H1 (cell line): Measurements from ENCODE around the gene TMEM156. TPM values are rescaled to one million over a fixed set of nuclear protein-coding genes. Genes with fewer than 3 reads are reported as not detected.

Experiments
- CTCF ChIA-PET: fragments of 300-600 bp; sonication (Branson Sonifier 250); formaldehyde crosslinking; loops from one replicate; lab custom pipeline; 2021; ENCODE audit not compliant: partially characterized antibody; lab: Charles Lee
- POLR2A ChIA-PET: fragments of 300-600 bp; sonication (Branson Sonifier 250); formaldehyde crosslinking; loops from one replicate; lab custom pipeline; 2021; ENCODE audit warnings: inconsistent platforms; ENCODE audit not compliant: partially characterized antibody; lab: Charles Lee
- DNase-seq, 2 experiments: peaks; one replicate each; pipeline versions ENCODE4 v3.0.0 to v3.0.0-alpha.2; 2010 to 2022; ENCODE audit warnings: low spot score in 2 of 2, low read depth in 1 of 2, mixed read lengths in 1 of 2
- FAIRE-seq: peaks from 2 replicates; lab custom pipeline; 2011; peaks lifted over from hg19 to GRCh38; lab: Jason Lieb, UNC
- H2AFZ ChIP-seq: 2 replicates; pipeline ENCODE4 v1.8.1; 2012; ENCODE audit warnings: low read length, inconsistent platforms
- H2AK5ac ChIP-seq: 2 replicates; pipeline ENCODE4 v1.6.1; 2013; ENCODE audit warnings: low read depth, low read length
- H2BK120ac ChIP-seq: replicated peaks from 2 replicates; pipeline ENCODE3; 2013; ENCODE audit warnings: low read depth, low read length, inconsistent platforms
- H2BK12ac ChIP-seq: 2 replicates; pipeline ENCODE4 v1.6.1; 2013; ENCODE audit warnings: low read depth, low read length
- H2BK15ac ChIP-seq: 2 replicates; pipeline ENCODE4 v1.6.1; 2013; ENCODE audit warnings: low read length
- H2BK20ac ChIP-seq: 2 replicates; pipeline ENCODE4 v1.6.1; 2013; ENCODE audit warnings: low read length
- H2BK5ac ChIP-seq: 2 replicates; pipeline ENCODE4 v1.6.1; 2013; ENCODE audit warnings: low read depth, low read length
- H3K14ac ChIP-seq: 2 replicates; pipeline ENCODE4 v1.6.1; 2013; ENCODE audit warnings: inconsistent platforms; ENCODE audit not compliant: insufficient read length
- H3K18ac ChIP-seq: 2 replicates; pipeline ENCODE4 v1.6.1; 2013; ENCODE audit warnings: low read length; ENCODE audit errors: extremely low read depth
- H3K23ac ChIP-seq: 2 replicates; pipeline ENCODE4 v1.6.1; 2013; ENCODE audit warnings: inconsistent platforms; ENCODE audit not compliant: insufficient read length
- H3K23me2 ChIP-seq: 2 replicates; pipeline ENCODE4 v1.6.1; 2013; ENCODE audit warnings: low read depth, low read length
- H3K27ac ChIP-seq: 2 replicates; pipeline ENCODE4 v1.6.1; 2011; ENCODE audit warnings: low read depth, low read length, inconsistent platforms
- H3K27me3 ChIP-seq, 4 experiments: replicated peaks in 1 of 4; 1 replicate in 1 of 4; 2 replicates in 3 of 4; pipeline versions ENCODE4 v1.6.1 to v1.8.1; 2011 to 2013; ENCODE audit warnings: low read length in 3 of 4, mild to moderate bottlenecking in 3 of 4, inconsistent platforms in 2 of 4, mixed read lengths in 2 of 4, moderate library complexity in 1 of 4; ENCODE audit not compliant: control insufficient read depth in 3 of 4, insufficient read depth in 3 of 4; ENCODE audit errors: extremely low read depth in 1 of 4
- H3K36me3 ChIP-seq, 4 experiments: 2 replicates each; pipeline versions ENCODE4 v1.6.1 to v1.8.1; 2011 to 2013; ENCODE audit warnings: mild to moderate bottlenecking in 4 of 4, low read length in 3 of 4, moderate library complexity in 2 of 4, control low read depth in 1 of 4, inconsistent platforms in 1 of 4; ENCODE audit not compliant: insufficient read depth in 4 of 4, control insufficient read depth in 2 of 4
- H3K4ac ChIP-seq: replicated peaks from 2 replicates; pipeline ENCODE3; 2013; ENCODE audit warnings: low read length, low read depth, mixed read lengths, inconsistent platforms; ENCODE audit not compliant: insufficient read length
- H3K4me1 ChIP-seq, 4 experiments: replicated peaks in 1 of 4; 1 replicate in 1 of 4; 2 replicates in 3 of 4; pipeline versions ENCODE4 v1.6.1 to v1.8.1; 2011 to 2013; ENCODE audit warnings: low read length in 3 of 4, inconsistent platforms in 2 of 4, mixed read lengths in 1 of 4; ENCODE audit not compliant: insufficient read depth in 4 of 4, control insufficient read depth in 3 of 4
- H3K4me2 ChIP-seq, 2 experiments: 2 replicates each; pipeline versions ENCODE4 v1.6.1 to v1.8.1; 2011 to 2013; ENCODE audit warnings: low read depth in 2 of 2, low read length in 2 of 2, control low read depth in 1 of 2, inconsistent platforms in 1 of 2, mild to moderate bottlenecking in 1 of 2; ENCODE audit not compliant: insufficient read depth in 1 of 2
- H3K4me3 ChIP-seq, 4 experiments: fragments of 200-600, 300-600 bp in 1 of 4; sonication (generic), shearing (Covaris generic), sonication (Bioruptor Twin) in 1 of 4; 2 replicates each; pipeline versions ENCODE4 v1.5.1 to v1.8.1; 2011 to 2016; ENCODE audit warnings: low read length in 4 of 4, low read depth in 3 of 4, control low read depth in 2 of 4, inconsistent platforms in 2 of 4, mild to moderate bottlenecking in 2 of 4, mixed read lengths in 1 of 4, moderate library complexity in 1 of 4; ENCODE audit not compliant: insufficient read depth in 2 of 4; ENCODE audit errors: extremely low read depth in 1 of 4
- H3K56ac ChIP-seq: replicated peaks from 2 replicates; pipeline ENCODE3; 2013; ENCODE audit warnings: low read depth, mild to moderate bottlenecking, mixed read lengths, low read length, inconsistent platforms; ENCODE audit not compliant: insufficient read length
- H3K79me1 ChIP-seq: 2 replicates; pipeline ENCODE4 v1.6.1; 2013; ENCODE audit warnings: low read depth, low read length, control low read depth
- H3K79me2 ChIP-seq, 2 experiments: 2 replicates each; pipeline versions ENCODE4 v1.6.1 to v1.8.1; 2012 to 2013; ENCODE audit warnings: low read length in 2 of 2, mild to moderate bottlenecking in 2 of 2, inconsistent platforms in 1 of 2; ENCODE audit not compliant: insufficient read depth in 2 of 2, control insufficient read depth in 1 of 2
- H3K9ac ChIP-seq, 4 experiments: replicated peaks in 1 of 4; 1 replicate in 1 of 4; 2 replicates in 3 of 4; pipeline versions ENCODE4 v1.6.1 to v1.8.1; 2011 to 2013; ENCODE audit warnings: low read depth in 3 of 4, low read length in 3 of 4, control low read depth in 2 of 4, mild to moderate bottlenecking in 2 of 4, moderate library complexity in 2 of 4, inconsistent platforms in 1 of 4; ENCODE audit errors: extremely low read depth in 1 of 4
- H3K9me3 ChIP-seq, 2 experiments: 2 replicates each; pipeline versions ENCODE4 v1.6.1 to v1.8.1; 2012 to 2013; ENCODE audit warnings: mild to moderate bottlenecking in 2 of 2, moderate library complexity in 2 of 2, control low read depth in 1 of 2, inconsistent platforms in 1 of 2, low read depth in 1 of 2, low read length in 1 of 2, mixed read lengths in 1 of 2; ENCODE audit not compliant: insufficient read depth in 2 of 2
- H4K20me1 ChIP-seq, 2 experiments: replicated peaks in 1 of 2; 2 replicates each; pipeline versions ENCODE3 to v1.8.1; 2011 to 2013; ENCODE audit warnings: inconsistent platforms in 2 of 2, low read length in 2 of 2, mild to moderate bottlenecking in 1 of 2; ENCODE audit not compliant: insufficient read depth in 2 of 2, control insufficient read depth in 1 of 2
- H4K5ac ChIP-seq: 2 replicates; pipeline ENCODE4 v1.6.1; 2013; ENCODE audit warnings: low read length, low read depth, mixed read lengths, inconsistent platforms; ENCODE audit not compliant: insufficient read length
- H4K8ac ChIP-seq: 2 replicates; pipeline ENCODE4 v1.8.0; 2013; ENCODE audit warnings: mild to moderate bottlenecking, moderate library complexity, low read length, inconsistent platforms; ENCODE audit not compliant: insufficient read depth; ENCODE audit errors: extremely low read depth
- H4K91ac ChIP-seq: replicated peaks from 2 replicates; pipeline ENCODE3; 2013; ENCODE audit warnings: low read length, mixed read lengths, inconsistent platforms; ENCODE audit not compliant: insufficient read length
- CTBP2 ChIP-seq: IDR thresholded peaks from 2 replicates; pipeline ENCODE4 v1.7.0; 2011; ENCODE audit warnings: borderline replicate concordance, mild to moderate bottlenecking, moderate library complexity, mixed read lengths, low read length; ENCODE audit not compliant: insufficient read depth, insufficient read length
- CTCF ChIP-seq, 3 experiments: IDR thresholded peaks; 1 replicate in 2 of 3; 2 replicates in 1 of 3; pipeline versions ENCODE4 v1.5.1 to v1.6.1; 2011; ENCODE audit warnings: low read length in 3 of 3, mild to moderate bottlenecking in 3 of 3, inconsistent platforms in 2 of 3, low read depth in 1 of 3, moderate library complexity in 1 of 3; ENCODE audit not compliant: insufficient read depth in 1 of 3; ENCODE audit errors: control extremely low read depth in 1 of 3
- EGR1 ChIP-seq: IDR thresholded peaks from 2 replicates; pipeline ENCODE4 v1.6.1; 2011; ENCODE audit warnings: low read depth, low read length, borderline replicate concordance
- PHF8 ChIP-seq: fragments of 200-600 bp; sonication (generic); conservative IDR thresholded peaks from 2 replicates; pipeline ENCODE4 v1.7.1; 2012; ENCODE audit warnings: low read depth, mild to moderate bottlenecking, inconsistent platforms, low read length, moderate library complexity
- POLR2A ChIP-seq, 2 experiments: IDR thresholded peaks; 1 replicate in 1 of 2; 2 replicates in 1 of 2; pipeline ENCODE4 v1.6.1; 2011; ENCODE audit warnings: low read depth in 2 of 2, low read length in 2 of 2, mild to moderate bottlenecking in 2 of 2; ENCODE audit errors: control extremely low read depth in 1 of 2
- SAP30 ChIP-seq: fragments of 300-600 bp; sonication (generic); IDR thresholded peaks from 2 replicates; pipeline ENCODE4 v1.7.1; 2012; ENCODE audit warnings: low read length, moderate library complexity, mild to moderate bottlenecking, inconsistent platforms; ENCODE audit not compliant: insufficient read depth, insufficient replicate concordance
- TAF7 ChIP-seq: optimal IDR thresholded peaks from 2 replicates; pipeline ENCODE3; 2011; ENCODE audit warnings: low read depth, mild to moderate bottlenecking, inconsistent platforms, low read length, moderate library complexity, borderline replicate concordance
- TCF12 ChIP-seq: IDR thresholded peaks from 2 replicates; pipeline ENCODE4 v1.6.1; 2011; ENCODE audit warnings: low read depth, mild to moderate bottlenecking, low read length
- WGBS, 2 experiments: shearing (Covaris generic) in 1 of 2; methylation state at CpG; one replicate each; pipeline versions ENCODE4 v1.1.6 to v1.1.7; 2013 to 2015; ENCODE audit warnings: low lambda C conversion rate in 2 of 2, mixed read lengths in 2 of 2, inconsistent platforms in 1 of 2, low coverage in 1 of 2, missing lambda C conversion rate in 1 of 2; ENCODE audit not compliant: insufficient replicate concordance in 2 of 2, insufficient coverage in 1 of 2, insufficient read length in 1 of 2; ENCODE audit errors: extremely low coverage in 1 of 2, missing lambda C conversion rate in 1 of 2; 5-methylcytosine and 5-hydroxymethylcytosine counted together
- polyA plus RNA-seq, 7 experiments: library from polyadenylated mRNA; depleted of rRNA in 3 of 7; stranded (reverse) in 5 of 7; unstranded in 2 of 7; fragments of >200 nt in 5 of 7; fragments of 200-250 nt in 2 of 7; gene quantifications; 1 replicate in 5 of 7; 2 replicates in 1 of 7; 4 replicates in 1 of 7; pipeline versions ENCODE4 v1.2.1 to v1.2.3, GENCODE V29; 2011 to 2013; ENCODE audit warnings: missing spikeins in 2 of 7, mixed read lengths in 2 of 7
- total RNA-seq: library from RNA; stranded (reverse); fragmentation: NEBNext Ultra II Directional; extraction: Animal tissue kit (Norgen Biotek cat#: 25700); gene quantifications from 2 replicates; pipeline ENCODE4 v1.2.1, GENCODE V29; 2021

Gene TMEM156
- total and polyA plus RNA-seq, 2 of the 8 experiments (the other 6 are each of a cell fraction or from before 2014, with no cell fraction given) = not detected

DNA sequence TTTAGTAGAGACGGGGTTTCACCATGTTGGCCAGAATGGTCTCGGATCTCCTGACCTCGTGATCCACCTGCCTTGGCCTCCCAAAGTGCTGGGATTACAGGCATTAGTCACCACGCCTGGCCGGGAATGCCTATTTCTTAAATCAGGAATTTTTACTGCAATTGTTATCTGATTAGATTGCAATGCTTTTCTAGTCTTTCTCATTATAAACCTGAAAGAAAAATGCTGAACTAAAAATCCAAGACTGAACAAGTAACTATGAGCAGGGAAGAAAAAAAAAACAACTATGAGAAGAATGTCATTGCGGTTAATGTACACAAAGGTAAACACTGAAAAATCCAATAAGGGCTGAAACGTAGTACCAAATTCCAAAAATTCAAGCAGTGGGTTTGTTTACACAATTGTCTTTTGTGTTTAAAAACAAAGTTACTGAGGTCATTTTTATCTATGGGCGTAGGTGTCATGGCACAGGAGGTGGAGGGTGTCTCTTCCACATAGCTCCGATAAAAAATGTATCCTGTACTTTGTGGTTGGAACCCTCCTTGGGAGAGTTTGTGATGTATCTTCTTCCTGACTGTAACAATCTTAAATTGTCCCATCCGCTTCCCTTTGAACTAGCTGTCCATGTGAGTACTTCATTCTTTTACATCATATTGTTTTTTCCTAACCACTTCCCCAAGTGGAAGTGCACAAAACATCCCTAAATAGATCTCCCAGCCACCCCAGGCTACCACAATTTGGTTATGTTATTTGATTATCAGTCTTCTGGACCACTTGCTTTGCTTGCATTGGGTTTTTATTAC, 11.1 kb upstream of the TMEM156 start:
- Histone ChIP-seq H3K14ac (no peak overlapping the region), H3K79me1 (no peaks in the 10 kb centered on the region), H2BK15ac (peak overlapping the region; percentile 72; the same call in 1 of the 2 replicates), H2BK20ac (0 out of 2 replicates have a peak overlapping the region, but pooled peaks have one; percentile 32), H4K5ac (no peak overlapping the region), H2BK12ac (no peak overlapping the region; the same call in 1 of the 2 replicates), H3K23ac (no peak overlapping the region), H3K79me2 (peaks cover 0 to 16% of the 10 kb centered on the region in 2 experiments; a peak in 2 of 4 replicates), H3K23me2 (peaks cover 5% of the 10 kb centered on the region; the same call in 1 of the 2 replicates), H3K9ac (no peak overlapping the region), H4K20me1 (no peaks in the 10 kb centered on the region), H3K27me3 (no peaks in the 10 kb centered on the region), H3K4me1 (peaks cover 5 to 12% (median 8%) of the 10 kb centered on the region in 4 experiments; a peak in 6 of 7 replicates), H3K36me3 (no peaks in the 10 kb centered on the region), H3K9me3 (no peaks in the 10 kb centered on the region), H3K18ac (peak overlapping the region; percentile 60), H2BK5ac (peak overlapping the region; percentile 16; the same call in 1 of the 2 replicates), H2BK120ac (peak overlapping the region; percentile 52), H3K56ac (no peak overlapping the region), H4K91ac (peak overlapping the region; percentile 39), H3K4ac (no peak overlapping the region), H3K4me3 (peak overlapping the region in 2 of 4 experiments; percentile 90 to 95; a peak in 5 of 8 replicates), H3K27ac (no peak overlapping the region), H3K4me2 (peak overlapping the region; percentile 73 to 93), H2AFZ (peak overlapping the region; percentile 83), H4K8ac (no peak overlapping the region), H2AK5ac (no peak overlapping the region)
- POLR2A ChIA-PET = no interaction called here
- DNase-seq (no peak), FAIRE-seq (no peak)
- 88% methylated on average over 10 of the region's 10 CpGs; no CpG with 5 or more reads in 1 of the 2 experiments for WGBS, 2 experiments
- CTCF ChIA-PET = interaction anchor here (0.7 to 1.6 kb wide), 6 partner anchors 15 to 472 kb away, joined by 3 to 5 read pairs (median 3); no protein-coding TSS in a partner anchor
- TF ChIP-seq EGR1 = no peak
- no peak for TF ChIP-seq POLR2A (IDR thresholded peaks at IDR 0.05; ENCODE audit: control extremely low read depth in 1 of 2, low read depth in 2 of 2, low read length in 2 of 2)
- no peak for TF ChIP-seq SAP30
- no peak for TF ChIP-seq CTBP2
- no peak for TF ChIP-seq TCF12
- no peak for TF ChIP-seq TAF7
- TF ChIP-seq CTCF (IDR thresholded peaks at IDR 0.05; ENCODE audit: control extremely low read depth in 1 of 3, insufficient read depth in 1 of 3, low read depth in 1 of 3, low read length in 3 of 3) = no peak
- no peak for TF ChIP-seq PHF8
